Adrenal gland (tissue), 5 donors: ENCODE results near the gene DHCR24.

Experiments used
- POLR2A ChIP-seq, 2 donors: fragments of 450-650 bp; IDR thresholded peaks; one replicate each; pipeline ENCODE4 v1.6.1; 2017; ENCODE audit warnings: antibody characterized with exemption in 2 of 2, mild to moderate bottlenecking in 2 of 2, moderate library complexity in 1 of 2
- TF ChIP-seq, protein P1 (sequence below), 6 experiments: fragments of 450-650 bp in 4 of 6; fragments of 200-600 bp in 2 of 6; sonication (generic) in 1 of 6; IDR thresholded peaks; 1 replicate in 5 of 6; 2 replicates in 1 of 6; pipeline versions ENCODE4 v1.5.1 to v1.8.0; 2016 to 2021; ENCODE audit warnings: antibody characterized with exemption in 6 of 6, mild to moderate bottlenecking in 2 of 6, moderate library complexity in 1 of 6
- donor health status: DM: no; HTN: no; CAD: no.

DNA sequence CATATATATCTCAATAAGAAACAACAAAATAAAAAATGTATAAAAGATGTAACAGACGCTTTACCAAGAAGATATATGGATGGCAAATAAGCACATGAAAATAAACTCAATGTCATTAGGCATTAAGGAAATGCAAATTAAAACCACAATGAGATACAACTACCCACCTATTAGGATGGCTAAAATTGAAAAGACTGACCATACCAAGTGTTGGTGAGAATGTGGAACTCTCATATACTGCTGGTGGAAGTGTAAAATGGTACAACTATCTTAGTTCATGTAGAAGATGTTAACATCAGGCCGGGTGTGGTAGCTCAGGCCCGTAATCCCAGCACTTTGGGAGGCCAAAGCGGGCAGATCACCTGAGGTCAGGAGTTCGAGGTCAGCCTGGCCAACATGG lies 43.5 kb downstream of the DHCR24 start:
- TF ChIP-seq, protein P1, sequence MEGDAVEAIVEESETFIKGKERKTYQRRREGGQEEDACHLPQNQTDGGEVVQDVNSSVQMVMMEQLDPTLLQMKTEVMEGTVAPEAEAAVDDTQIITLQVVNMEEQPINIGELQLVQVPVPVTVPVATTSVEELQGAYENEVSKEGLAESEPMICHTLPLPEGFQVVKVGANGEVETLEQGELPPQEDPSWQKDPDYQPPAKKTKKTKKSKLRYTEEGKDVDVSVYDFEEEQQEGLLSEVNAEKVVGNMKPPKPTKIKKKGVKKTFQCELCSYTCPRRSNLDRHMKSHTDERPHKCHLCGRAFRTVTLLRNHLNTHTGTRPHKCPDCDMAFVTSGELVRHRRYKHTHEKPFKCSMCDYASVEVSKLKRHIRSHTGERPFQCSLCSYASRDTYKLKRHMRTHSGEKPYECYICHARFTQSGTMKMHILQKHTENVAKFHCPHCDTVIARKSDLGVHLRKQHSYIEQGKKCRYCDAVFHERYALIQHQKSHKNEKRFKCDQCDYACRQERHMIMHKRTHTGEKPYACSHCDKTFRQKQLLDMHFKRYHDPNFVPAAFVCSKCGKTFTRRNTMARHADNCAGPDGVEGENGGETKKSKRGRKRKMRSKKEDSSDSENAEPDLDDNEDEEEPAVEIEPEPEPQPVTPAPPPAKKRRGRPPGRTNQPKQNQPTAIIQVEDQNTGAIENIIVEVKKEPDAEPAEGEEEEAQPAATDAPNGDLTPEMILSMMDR (IDR thresholded peaks at IDR 0.05) = no peak
- TF ChIP-seq POLR2A (IDR thresholded peaks at IDR 0.05) = no peak
